HepG2 (cell line): ENCODE measurements around the gene PTPRD.

Experiments
- ARID2 ChIP-seq: sonication (generic); formaldehyde crosslinking; IDR thresholded peaks from 2 replicates; pipeline ENCODE4 v1.8.1; 2022; ENCODE audit warnings: mild to moderate bottlenecking, missing genetic modification reagents, borderline replicate concordance
- GMEB1 ChIP-seq: sonication (generic); formaldehyde crosslinking; IDR thresholded peaks from 2 replicates; pipeline ENCODE4 v1.5.1; 2020; ENCODE audit warnings: missing genetic modification reagents, mild to moderate bottlenecking, borderline replicate concordance
- GTF2F1 ChIP-seq: fragments of 150-350 bp; IDR thresholded peaks from 2 replicates; pipeline ENCODE4 v1.6.1; 2014; ENCODE audit warnings: low read length
- HMG20B ChIP-seq: conservative IDR thresholded peaks from 2 replicates; pipeline ENCODE4 v1.6.1; 2016; ENCODE audit warnings: missing genetic modification reagents, missing compliant biosample characterization
- MYC ChIP-seq: sonication (generic); formaldehyde crosslinking; IDR thresholded peaks from 2 replicates; pipeline ENCODE4 v1.9.0; 2021; ENCODE audit warnings: missing genetic modification reagents, borderline replicate concordance
- SALL2 ChIP-seq: sonication (generic); formaldehyde crosslinking; IDR thresholded peaks from 2 replicates; pipeline ENCODE4 v1.8.1; 2023; ENCODE audit warnings: mild to moderate bottlenecking, missing genetic modification reagents, inconsistent platforms
- SRSF4 ChIP-seq: fragments of 200-400 bp; formaldehyde crosslinking; IDR thresholded peaks from one replicate; pipeline ENCODE4 v1.6.1; 2018; ENCODE audit warnings: mild to moderate bottlenecking, low read depth, low read length, moderate library complexity; ENCODE audit not compliant: poor library complexity, severe bottlenecking
- SUZ12 ChIP-seq: fragments of 150-350 bp; IDR thresholded peaks from 2 replicates; pipeline ENCODE4 v1.6.1; 2014; ENCODE audit warnings: low read depth, low read length
- YY1 ChIP-seq: IDR thresholded peaks from 2 replicates; pipeline ENCODE4 v1.6.1; 2011; ENCODE audit warnings: low read length, low read depth, moderate library complexity, mild to moderate bottlenecking; ENCODE audit not compliant: insufficient read depth, insufficient replicate concordance
- ZBTB1 ChIP-seq: sonication (generic); formaldehyde crosslinking; IDR thresholded peaks from 2 replicates; pipeline ENCODE4 v1.4.0; 2020; ENCODE audit warnings: missing genetic modification reagents, borderline replicate concordance
- ZNF10 ChIP-seq: sonication (generic); formaldehyde crosslinking; IDR thresholded peaks from 2 replicates; pipeline ENCODE4 v1.4.0; 2020; ENCODE audit warnings: mild to moderate bottlenecking, low read depth, missing genetic modification reagents, borderline replicate concordance
- ZNF484 ChIP-seq: sonication (generic); formaldehyde crosslinking; IDR thresholded peaks from 2 replicates; pipeline ENCODE4 v1.5.1; 2020; ENCODE audit warnings: mild to moderate bottlenecking, low read depth, missing genetic modification reagents, borderline replicate concordance
- ZNF558 ChIP-seq: sonication (generic); formaldehyde crosslinking; IDR thresholded peaks from 2 replicates; pipeline ENCODE4 v1.9.0; 2022; ENCODE audit warnings: mild to moderate bottlenecking, missing genetic modification reagents, borderline replicate concordance

- TF ChIP-seq ZNF558 (CRISPR knock-in tag) (no peak), YY1 (no peak), GMEB1 (CRISPR knock-in tag) (no peak), SALL2 (no peak), SRSF4 (no peak), ZNF484 (CRISPR knock-in tag) (no peak), MYC (CRISPR knock-in tag) (no peak), ARID2 (CRISPR knock-in tag) (no peak), SUZ12 (no peak), ZBTB1 (no peak), ZNF10 (CRISPR knock-in tag) (no peak), HMG20B (CRISPR knock-in tag) (no peak), GTF2F1 (no peak)
Observed at GRCh38 chr9:9412241-9412640, 1200.6 kb downstream of the PTPRD start.
